A549 (cell line): ENCODE measurements around the gene OR4F15.

ENCODE experiments used
- BHLHE40 ChIP-seq: IDR thresholded peaks from 2 replicates; pipeline ENCODE4 v1.6.1; 2012; ENCODE audit warnings: low read depth, low read length, inconsistent platforms
- HDAC2 ChIP-seq: fragments of 200-600 bp; sonication (generic); IDR thresholded peaks from 2 replicates; pipeline ENCODE4 v1.6.1; 2016
- MYC ChIP-seq: IDR thresholded peaks from 2 replicates; pipeline ENCODE4 v1.6.1; 2012; ENCODE audit warnings: mild to moderate bottlenecking, inconsistent platforms, low read length, improper control_type of control experiment, borderline replicate concordance
- POLR2A ChIP-seq: IDR thresholded peaks from 2 replicates; pipeline ENCODE4 v1.6.1; 2012; ENCODE audit warnings: mild to moderate bottlenecking, low read length
- TFCP2L1 ChIP-seq: fragments of 250-450 bp; sonication (Bioruptor Pico); IDR thresholded peaks from 2 replicates; pipeline ENCODE4 v1.5.0; 2021; ENCODE audit warnings: mild to moderate bottlenecking
- ZFP36 ChIP-seq: fragments of 450-650 bp; IDR thresholded peaks from 2 replicates; pipeline ENCODE4 v1.6.1; 2014; ENCODE audit warnings: borderline replicate concordance; ENCODE audit not compliant: partially characterized antibody
- ZNF302 ChIP-seq: fragments of 250-450 bp; sonication (Bioruptor Pico); IDR thresholded peaks from 2 replicates; pipeline ENCODE4 v1.9.0; 2021; ENCODE audit warnings: inconsistent platforms, mild to moderate bottlenecking, moderate library complexity
- TF ChIP-seq, protein P1 (sequence below): fragments of >200 bp; sonication (Bioruptor Twin); formaldehyde crosslinking; IDR thresholded peaks from 3 replicates; pipeline ENCODE4 v1.5.1; 2016
- TF ChIP-seq, protein P2 (sequence below): fragments of >200 bp; sonication (Bioruptor Twin); formaldehyde crosslinking; IDR thresholded peaks from 3 replicates; pipeline ENCODE4 v1.6.1; 2016
- TF ChIP-seq, protein P3 (sequence below): fragments of 150-350 bp; IDR thresholded peaks from 2 replicates; pipeline ENCODE4 v1.6.1; 2014; ENCODE audit warnings: low read depth, mild to moderate bottlenecking, low read length

DNA sequence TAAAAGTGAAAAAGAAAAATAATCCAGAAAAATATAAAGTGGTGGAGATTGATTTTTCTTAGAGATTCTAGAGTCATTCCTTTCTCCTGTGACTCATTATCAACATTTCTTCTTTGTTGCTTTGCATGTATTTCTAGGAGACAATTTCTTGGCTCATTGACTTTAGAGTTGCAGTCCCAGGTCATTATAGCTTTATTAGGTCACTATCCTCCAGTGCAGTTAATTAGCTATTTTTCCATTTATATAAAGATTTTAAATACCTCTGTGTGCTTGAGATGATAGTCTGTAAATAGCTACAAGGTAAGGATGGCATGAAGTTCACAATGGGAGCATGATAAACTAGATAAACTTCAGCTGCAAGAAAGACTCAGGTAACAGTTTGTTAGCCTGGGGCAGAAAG is at the start of gene OR4F15:
- TF ChIP-seq, protein P1, sequence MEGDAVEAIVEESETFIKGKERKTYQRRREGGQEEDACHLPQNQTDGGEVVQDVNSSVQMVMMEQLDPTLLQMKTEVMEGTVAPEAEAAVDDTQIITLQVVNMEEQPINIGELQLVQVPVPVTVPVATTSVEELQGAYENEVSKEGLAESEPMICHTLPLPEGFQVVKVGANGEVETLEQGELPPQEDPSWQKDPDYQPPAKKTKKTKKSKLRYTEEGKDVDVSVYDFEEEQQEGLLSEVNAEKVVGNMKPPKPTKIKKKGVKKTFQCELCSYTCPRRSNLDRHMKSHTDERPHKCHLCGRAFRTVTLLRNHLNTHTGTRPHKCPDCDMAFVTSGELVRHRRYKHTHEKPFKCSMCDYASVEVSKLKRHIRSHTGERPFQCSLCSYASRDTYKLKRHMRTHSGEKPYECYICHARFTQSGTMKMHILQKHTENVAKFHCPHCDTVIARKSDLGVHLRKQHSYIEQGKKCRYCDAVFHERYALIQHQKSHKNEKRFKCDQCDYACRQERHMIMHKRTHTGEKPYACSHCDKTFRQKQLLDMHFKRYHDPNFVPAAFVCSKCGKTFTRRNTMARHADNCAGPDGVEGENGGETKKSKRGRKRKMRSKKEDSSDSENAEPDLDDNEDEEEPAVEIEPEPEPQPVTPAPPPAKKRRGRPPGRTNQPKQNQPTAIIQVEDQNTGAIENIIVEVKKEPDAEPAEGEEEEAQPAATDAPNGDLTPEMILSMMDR, result no peak
- TF ChIP-seq MYC (no peak), POLR2A (no peak), HDAC2 (no peak), ZNF302 (no peak), ZFP36 (no peak), BHLHE40 (no peak), TFCP2L1 (CRISPR knock-in tag) (no peak)
- TF ChIP-seq, protein P2, sequence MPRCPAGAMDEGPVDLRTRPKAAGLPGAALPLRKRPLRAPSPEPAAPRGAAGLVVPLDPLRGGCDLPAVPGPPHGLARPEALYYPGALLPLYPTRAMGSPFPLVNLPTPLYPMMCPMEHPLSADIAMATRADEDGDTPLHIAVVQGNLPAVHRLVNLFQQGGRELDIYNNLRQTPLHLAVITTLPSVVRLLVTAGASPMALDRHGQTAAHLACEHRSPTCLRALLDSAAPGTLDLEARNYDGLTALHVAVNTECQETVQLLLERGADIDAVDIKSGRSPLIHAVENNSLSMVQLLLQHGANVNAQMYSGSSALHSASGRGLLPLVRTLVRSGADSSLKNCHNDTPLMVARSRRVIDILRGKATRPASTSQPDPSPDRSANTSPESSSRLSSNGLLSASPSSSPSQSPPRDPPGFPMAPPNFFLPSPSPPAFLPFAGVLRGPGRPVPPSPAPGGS, result no peak
- TF ChIP-seq, protein P3, sequence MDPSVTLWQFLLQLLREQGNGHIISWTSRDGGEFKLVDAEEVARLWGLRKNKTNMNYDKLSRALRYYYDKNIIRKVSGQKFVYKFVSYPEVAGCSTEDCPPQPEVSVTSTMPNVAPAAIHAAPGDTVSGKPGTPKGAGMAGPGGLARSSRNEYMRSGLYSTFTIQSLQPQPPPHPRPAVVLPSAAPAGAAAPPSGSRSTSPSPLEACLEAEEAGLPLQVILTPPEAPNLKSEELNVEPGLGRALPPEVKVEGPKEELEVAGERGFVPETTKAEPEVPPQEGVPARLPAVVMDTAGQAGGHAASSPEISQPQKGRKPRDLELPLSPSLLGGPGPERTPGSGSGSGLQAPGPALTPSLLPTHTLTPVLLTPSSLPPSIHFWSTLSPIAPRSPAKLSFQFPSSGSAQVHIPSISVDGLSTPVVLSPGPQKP, result no peak
